Prostate gland (tissue), 2 donors: ENCODE measurements around the gene GNA12. TPM values are rescaled to one million over a fixed set of nuclear protein-coding genes. Genes with fewer than 3 reads are reported as not detected.
"Not testable (repeated sequence)": the region's sequence is repeated elsewhere in the genome, so short reads cannot be mapped to it uniquely, and the experiment has no call there.

Experiments used
- DNase-seq: peaks from one replicate; pipeline ENCODE4 v3.0.0-alpha.2; 2019; ENCODE audit warnings: low spot score
- H3K27ac ChIP-seq, 2 donors: fragments of 200-600 bp; sonication (generic); 2 replicates each; pipeline ENCODE4 v1.5.1; 2017 to 2019
- H3K27me3 ChIP-seq: fragments of 200-600 bp; sonication (generic); replicated peaks from 2 replicates; pipeline ENCODE4 v1.5.1; 2019; ENCODE audit not compliant: insufficient read depth
- H3K36me3 ChIP-seq, 2 donors: fragments of 200-600 bp; sonication (generic); 1 replicate in 1 of 2; 2 replicates in 1 of 2; pipeline versions ENCODE4 v1.5.1 to v1.8.1; 2017 to 2019
- H3K4me1 ChIP-seq: fragments of 200-600 bp; sonication (generic); replicated peaks from 2 replicates; pipeline ENCODE4 v1.5.1; 2019
- H3K4me3 ChIP-seq, 2 donors: fragments of 200-600 bp; sonication (generic); 2 replicates each; pipeline ENCODE4 v1.5.1; 2017 to 2019
- H3K9me3 ChIP-seq: fragments of 200-600 bp; sonication (generic); 2 replicates; pipeline ENCODE4 v1.5.1; 2017
- POLR2A ChIP-seq: fragments of 450-650 bp; IDR thresholded peaks from one replicate; pipeline ENCODE4 v1.6.1; 2016; ENCODE audit warnings: antibody characterized with exemption, mild to moderate bottlenecking
- POLR2AphosphoS5 ChIP-seq: sonication (generic); formaldehyde crosslinking; IDR thresholded peaks from one replicate; pipeline ENCODE4 v1.6.1; 2017; ENCODE audit warnings: antibody characterized with exemption
- WGBS: methylation state at CpG from one replicate; pipeline ENCODE4 v1.1.5; 2018; 5-methylcytosine and 5-hydroxymethylcytosine counted together
- intact Hi-C: fragments of 100-400 bp; cut with DNase I; formaldehyde crosslinking; loops from one replicate; pipeline ENCODE4 v1.14.2; 2022
- total RNA-seq, 2 donors: library from RNA; depleted of rRNA; stranded (reverse); fragments of >200 nt; gene quantifications; one replicate each; pipeline ENCODE4 v1.1.0, GENCODE V29; 2016
- TF ChIP-seq, protein P1 (sequence below), 4 experiments: fragments of 200-600 bp in 2 of 4; fragments of 450-650 bp in 2 of 4; sonication (generic) in 2 of 4; IDR thresholded peaks; 1 replicate in 3 of 4; 2 replicates in 1 of 4; pipeline ENCODE4 v1.5.1; 2016 to 2019; ENCODE audit warnings: antibody characterized with exemption in 4 of 4, mild to moderate bottlenecking in 2 of 4, moderate library complexity in 2 of 4

GNA12 gene
- total RNA-seq, 2 donors from 2014 or later, result 22.6 to 102 TPM

- H3K36me3 ChIP-seq, result no peaks in the 10 kb centered on the region
- DNase-seq, result no peak
- WGBS, result 95% methylated on average over 10 of the region's 10 CpGs
- H3K4me1 ChIP-seq, result peaks cover 5% of the 10 kb centered on the region
- no peaks in the 10 kb centered on the region for H3K9me3 ChIP-seq
- no peak overlapping the region for H3K27ac ChIP-seq
- no peaks in the 10 kb centered on the region for H3K27me3 ChIP-seq
- H3K4me3 ChIP-seq, result no peak overlapping the region
- intact Hi-C loops, result no loop called here
- no peak for TF ChIP-seq POLR2A
- TF ChIP-seq POLR2AphosphoS5, result no peak
- TF ChIP-seq, protein P1, sequence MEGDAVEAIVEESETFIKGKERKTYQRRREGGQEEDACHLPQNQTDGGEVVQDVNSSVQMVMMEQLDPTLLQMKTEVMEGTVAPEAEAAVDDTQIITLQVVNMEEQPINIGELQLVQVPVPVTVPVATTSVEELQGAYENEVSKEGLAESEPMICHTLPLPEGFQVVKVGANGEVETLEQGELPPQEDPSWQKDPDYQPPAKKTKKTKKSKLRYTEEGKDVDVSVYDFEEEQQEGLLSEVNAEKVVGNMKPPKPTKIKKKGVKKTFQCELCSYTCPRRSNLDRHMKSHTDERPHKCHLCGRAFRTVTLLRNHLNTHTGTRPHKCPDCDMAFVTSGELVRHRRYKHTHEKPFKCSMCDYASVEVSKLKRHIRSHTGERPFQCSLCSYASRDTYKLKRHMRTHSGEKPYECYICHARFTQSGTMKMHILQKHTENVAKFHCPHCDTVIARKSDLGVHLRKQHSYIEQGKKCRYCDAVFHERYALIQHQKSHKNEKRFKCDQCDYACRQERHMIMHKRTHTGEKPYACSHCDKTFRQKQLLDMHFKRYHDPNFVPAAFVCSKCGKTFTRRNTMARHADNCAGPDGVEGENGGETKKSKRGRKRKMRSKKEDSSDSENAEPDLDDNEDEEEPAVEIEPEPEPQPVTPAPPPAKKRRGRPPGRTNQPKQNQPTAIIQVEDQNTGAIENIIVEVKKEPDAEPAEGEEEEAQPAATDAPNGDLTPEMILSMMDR (IDR thresholded peaks at IDR 0.05), result no peak
Measured at GRCh38 chr7:2754912-2755311, 89.2 kb downstream of the GNA12 start.

GRCh38 chr7:2754086-2754485 is 90.0 kb downstream of the GNA12 start:
- no peaks in the 10 kb centered on the region for H3K9me3 ChIP-seq
- no peak for DNase-seq
- no peak overlapping the region for H3K27ac ChIP-seq
- H3K36me3 ChIP-seq, result no peaks in the 10 kb centered on the region
- H3K4me3 ChIP-seq, result no peak overlapping the region
- H3K27me3 ChIP-seq, result no peaks in the 10 kb centered on the region
- intact Hi-C loops, result no loop called here
- WGBS, result 92% methylated on average over 5 of the region's 5 CpGs
- TF ChIP-seq POLR2AphosphoS5, result no peak
- no peak for TF ChIP-seq POLR2A
- TF ChIP-seq, protein P1 (IDR thresholded peaks at IDR 0.05), result no peak
- H3K4me1 ChIP-seq, result peaks cover 5% of the 10 kb centered on the region

GRCh38 chr7:2753148-2753547 is 91.0 kb downstream of the GNA12 start:
- 97% methylated on average over 3 of the region's 3 CpGs for WGBS
- no peaks in the 10 kb centered on the region for H3K36me3 ChIP-seq
- no peak overlapping the region for H3K27ac ChIP-seq
- no peaks in the 10 kb centered on the region for H3K9me3 ChIP-seq
- TF ChIP-seq POLR2AphosphoS5 (no peak), POLR2A (no peak)
- TF ChIP-seq, protein P1 (IDR thresholded peaks at IDR 0.05), result no peak
- peaks cover under 1% of the 10 kb centered on the region for H3K4me1 ChIP-seq
- DNase-seq, result no peak
- no peaks in the 10 kb centered on the region for H3K27me3 ChIP-seq
- intact Hi-C loops, result no loop called here
- H3K4me3 ChIP-seq, result no peak overlapping the region

GRCh38 chr7:2751086-2751485 is 93.0 kb downstream of the GNA12 start:
- no peak for TF ChIP-seq POLR2AphosphoS5
- TF ChIP-seq, protein P1 (IDR thresholded peaks at IDR 0.05), result no peak
- TF ChIP-seq POLR2A, result no peak
- Histone ChIP-seq H3K36me3 (no peaks in the 10 kb centered on the region), H3K27ac (no peak overlapping the region), H3K4me3 (no peak overlapping the region), H3K9me3 (no peaks in the 10 kb centered on the region), H3K4me1 (no peaks in the 10 kb centered on the region), H3K27me3 (no peaks in the 10 kb centered on the region)
- WGBS, result 81% methylated on average over 5 of the region's 5 CpGs
- no peak for DNase-seq
- intact Hi-C loops, result no loop called here

DNA sequence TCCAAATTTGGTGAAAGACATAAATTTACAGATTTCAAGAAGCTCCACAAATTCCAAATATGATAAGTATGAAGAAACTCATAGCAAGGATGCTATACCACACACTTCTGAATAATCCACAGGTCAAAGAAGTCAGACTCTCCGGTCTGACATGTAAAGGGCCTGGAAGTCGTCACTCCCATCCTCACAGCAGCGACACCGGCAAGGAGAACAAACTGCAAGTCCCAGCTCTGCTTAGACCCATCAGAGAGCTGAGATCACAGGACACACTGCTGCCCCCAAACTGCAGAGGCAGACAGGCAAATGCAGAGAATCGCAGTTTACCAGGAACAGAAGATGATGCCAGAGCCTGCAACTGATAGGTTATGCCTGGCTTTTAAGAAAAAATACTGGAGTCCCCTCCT is 94.1 kb downstream of the GNA12 start:
- Histone ChIP-seq H3K27me3 (no peaks in the 10 kb centered on the region), H3K27ac (no peak overlapping the region), H3K4me1 (no peaks in the 10 kb centered on the region), H3K9me3 (no peaks in the 10 kb centered on the region), H3K4me3 (no peak overlapping the region), H3K36me3 (no peaks in the 10 kb centered on the region)
- no peak for DNase-seq
- TF ChIP-seq, protein P1 (IDR thresholded peaks at IDR 0.05), result no peak
- TF ChIP-seq POLR2AphosphoS5 (no peak), POLR2A (no peak)
- WGBS, result 87% methylated on average over 5 of the region's 5 CpGs
- intact Hi-C loops, result no loop called here

- H3K9me3 ChIP-seq, intact Hi-C loops, DNase-seq, H3K36me3 ChIP-seq, H3K27ac ChIP-seq, H3K4me3 ChIP-seq, H3K4me1 ChIP-seq, H3K27me3 ChIP-seq: not testable (repeated sequence)
Measured at GRCh38 chr7:2748684-2749083, 95.4 kb downstream of the GNA12 start.

DNA sequence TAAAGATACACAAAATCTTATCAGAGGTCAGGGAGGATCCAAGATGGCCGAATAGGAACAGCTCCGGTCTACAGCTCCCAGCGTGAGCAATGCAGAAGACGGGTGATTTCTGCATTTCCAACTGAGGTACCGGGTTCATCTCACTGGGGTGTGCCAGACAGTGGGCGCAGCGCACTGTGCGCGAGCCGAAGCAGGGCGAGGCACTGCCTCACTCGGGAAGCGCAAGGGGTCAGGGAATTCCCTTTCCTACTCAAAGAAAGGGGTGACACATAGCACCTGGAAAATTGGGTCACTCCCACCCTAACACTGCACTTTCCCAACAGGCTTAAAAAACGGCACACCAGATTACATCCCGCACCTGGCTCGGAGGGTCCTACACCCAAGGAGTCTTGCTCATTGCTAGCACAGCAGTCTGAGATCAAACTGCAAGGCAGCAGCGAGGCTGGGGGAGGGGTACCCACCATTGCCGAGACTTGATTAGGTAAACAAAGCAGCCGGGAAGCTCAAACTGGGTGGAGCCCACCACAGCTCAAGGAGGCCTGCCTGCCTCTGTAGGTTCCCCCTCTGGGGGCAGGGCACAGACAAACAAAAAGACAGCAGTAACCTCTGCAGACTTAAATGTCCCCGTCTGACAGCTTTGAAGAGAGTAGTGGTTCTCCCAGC is 100.5 kb downstream of the GNA12 start:
- H3K27ac ChIP-seq, H3K4me3 ChIP-seq, H3K9me3 ChIP-seq, intact Hi-C loops, DNase-seq, H3K27me3 ChIP-seq, H3K4me1 ChIP-seq, H3K36me3 ChIP-seq: not testable (repeated sequence)
- WGBS, result 94% methylated on average over 20 of the region's 20 CpGs
